Fibroblast of pulmonary artery (primary cell): Measurements from ENCODE around the gene ABCA4.
A peak's percentile ranks its signal among the peaks of the same experiment; 100 is the strongest.

ENCODE experiments used
- DNase-seq: peaks from one replicate; pipeline ENCODE4 v3.0.0-alpha.2; 2010; ENCODE audit warnings: low read depth
- H3K4me3 ChIP-seq: replicated peaks from 2 replicates; pipeline ENCODE4 v1.5.1; 2011; ENCODE audit warnings: low read depth, mild to moderate bottlenecking, control low read depth, low read length, moderate library complexity
- CTCF ChIP-seq: IDR thresholded peaks from 2 replicates; pipeline ENCODE4 v1.5.1; 2011; ENCODE audit warnings: mild to moderate bottlenecking, control low read depth, low read length, inconsistent platforms; ENCODE audit errors: missing control alignments

Gene ABCA4

GRCh38 chr1:94014635-94015488 lies 106.1 kb downstream of the ABCA4 start:
- H3K4me3 ChIP-seq: no peak overlapping the region
- no peak for TF ChIP-seq CTCF
- DNase-seq: peak; percentile 22

- no peak for DNase-seq
- no peak for TF ChIP-seq CTCF
- no peak overlapping the region for H3K4me3 ChIP-seq
These were observed 106.9 kb downstream of the ABCA4 start for GRCh38 chr1:94014087-94014486.

GRCh38 chr1:94013367-94013878 lies 107.5 kb downstream of the ABCA4 start:
- no peak for DNase-seq
- no peak for TF ChIP-seq CTCF
- H3K4me3 ChIP-seq: no peak overlapping the region

- no peak overlapping the region for H3K4me3 ChIP-seq
- no peak for DNase-seq
These were observed 108.1 kb downstream of the ABCA4 start for GRCh38 chr1:94012708-94013366.

GRCh38 chr1:94011709-94012595 lies 109.0 kb downstream of the ABCA4 start:
- H3K4me3 ChIP-seq: no peak overlapping the region
- no peak for TF ChIP-seq CTCF
- DNase-seq: no peak

More at GRCh38 chr1:94012708-94013366, 108.1 kb downstream of the ABCA4 start:
- TF ChIP-seq CTCF: no peak

GRCh38 chr1:94011129-94011528 lies 109.8 kb downstream of the ABCA4 start:
- no peak for DNase-seq
- no peak for TF ChIP-seq CTCF
- H3K4me3 ChIP-seq: no peak overlapping the region
